ENCODE measurements around the gene PIKFYVE.

DNA sequence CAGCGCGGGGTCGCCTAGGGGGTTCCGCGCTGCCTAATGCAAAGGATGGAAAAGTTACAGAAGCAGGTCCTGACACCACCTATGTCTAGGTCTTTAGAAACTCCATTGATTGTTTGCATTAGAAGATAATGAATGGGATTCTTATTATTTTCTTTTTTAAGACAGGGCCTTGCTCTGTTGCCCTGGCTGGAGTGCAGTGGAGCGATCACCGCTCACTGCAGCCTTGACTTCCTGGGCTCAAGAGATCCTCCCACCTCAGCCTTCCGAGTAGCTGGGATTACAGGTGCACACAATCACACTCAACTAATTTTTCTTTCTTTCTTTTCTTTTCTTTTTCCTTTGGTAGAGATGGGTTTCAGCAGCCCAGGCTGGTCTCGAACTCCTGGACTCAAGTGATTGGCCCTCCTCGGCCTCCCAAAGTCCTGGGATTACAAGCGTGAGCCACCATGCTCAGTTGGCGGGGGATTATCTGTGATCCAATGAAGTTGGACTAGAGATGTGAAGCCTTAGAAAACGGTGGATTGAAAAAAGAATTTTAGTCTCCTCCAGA lies 10.4 kb upstream of the PIKFYVE start:
- TF ChIP-seq EZH2 (IDR thresholded peaks at IDR 0.05; ENCODE audit: insufficient read depth, poor library complexity, severe bottlenecking) = no peak
- no peak for TF ChIP-seq EZH2phosphoT487 (IDR thresholded peaks at IDR 0.05; ENCODE audit: insufficient read depth, low read depth)

All from GM23248 (cell line).